Common myeloid progenitor, CD34-positive (primary cell): ENCODE data around the gene HSBP1.

Experiments used
- CTCF ChIA-PET: fragments of 350-600 bp; sonication (Branson Sonifier 250); formaldehyde crosslinking; loops from one replicate; lab custom pipeline; 2021; ENCODE audit warnings: antibody characterized with exemption; lab: Charles Lee
- POLR2A ChIA-PET: fragments of 350-600 bp; sonication (Branson Sonifier 250); formaldehyde crosslinking; loops from one replicate; lab custom pipeline; 2021; ENCODE audit warnings: antibody characterized with exemption; lab: Charles Lee
- DNase-seq, 3 donors: peaks; one replicate each; pipeline versions ENCODE4 v3.0.0 to v3.0.0-alpha.2; 2013
- H3K27ac ChIP-seq, 2 experiments: 1 replicate in 1 of 2; 2 replicates in 1 of 2; pipeline ENCODE4 v1.7.0; 2013; ENCODE audit warnings: inconsistent platforms in 2 of 2, low read length in 2 of 2, mild to moderate bottlenecking in 2 of 2, low read depth in 1 of 2, moderate library complexity in 1 of 2; ENCODE audit not compliant: severe bottlenecking in 2 of 2, insufficient read depth in 1 of 2, poor library complexity in 1 of 2
- H3K27me3 ChIP-seq, 5 experiments: replicated peaks in 2 of 5; 1 replicate in 3 of 5; 2 replicates in 2 of 5; pipeline versions ENCODE4 v1.6.1 to v1.7.0; 2013; ENCODE audit warnings: low read length in 4 of 5, mild to moderate bottlenecking in 2 of 5, moderate library complexity in 2 of 5, inconsistent platforms in 1 of 5; ENCODE audit not compliant: insufficient read depth in 5 of 5, control insufficient read depth in 4 of 5
- H3K36me3 ChIP-seq, 4 experiments: 1 replicate in 2 of 4; 2 replicates in 2 of 4; pipeline versions ENCODE4 v1.6.1 to v1.7.0; 2013; ENCODE audit warnings: low read length in 3 of 4, control low read depth in 1 of 4, mild to moderate bottlenecking in 1 of 4; ENCODE audit not compliant: control insufficient read depth in 4 of 4, insufficient read depth in 4 of 4
- H3K4me1 ChIP-seq, 4 experiments: 1 replicate in 3 of 4; 2 replicates in 1 of 4; pipeline versions ENCODE4 v1.6.1 to v1.7.1; 2013; ENCODE audit warnings: low read length in 3 of 4, mild to moderate bottlenecking in 3 of 4, control low read depth in 1 of 4, inconsistent platforms in 1 of 4, moderate library complexity in 1 of 4; ENCODE audit not compliant: control insufficient read depth in 4 of 4, insufficient read depth in 4 of 4; ENCODE audit errors: control extremely low read depth in 1 of 4
- H3K4me3 ChIP-seq, 7 experiments: 1 replicate in 4 of 7; 2 replicates in 3 of 7; pipeline versions ENCODE4 v1.5.1 to v1.7.0; 2013; ENCODE audit warnings: mild to moderate bottlenecking in 7 of 7, low read length in 6 of 7, moderate library complexity in 6 of 7, inconsistent platforms in 2 of 7, low read depth in 2 of 7, control low read depth in 1 of 7; ENCODE audit not compliant: insufficient read depth in 4 of 7, control insufficient read depth in 1 of 7; ENCODE audit errors: extremely low read depth in 1 of 7
- H3K9me3 ChIP-seq, 5 experiments: 1 replicate in 4 of 5; 2 replicates in 1 of 5; pipeline versions ENCODE4 v1.6.1 to v1.7.1; 2013; ENCODE audit warnings: low read length in 4 of 5, mild to moderate bottlenecking in 2 of 5, inconsistent platforms in 1 of 5, low read depth in 1 of 5, moderate library complexity in 1 of 5; ENCODE audit not compliant: control insufficient read depth in 4 of 5, insufficient read depth in 2 of 5; ENCODE audit errors: control extremely low read depth in 1 of 5
- WGBS: methylation state at CpG from one replicate; pipeline ENCODE4 v1.1.5; 2013; ENCODE audit not compliant: insufficient coverage; 5-methylcytosine and 5-hydroxymethylcytosine counted together

Gene HSBP1

GRCh38 chr16:83803811-83804210 lies 4.0 kb upstream of the HSBP1 start:
- 92% methylated on average over 2 of the region's 3 CpGs for WGBS
- no peaks in the 10 kb centered on the region for H3K9me3 ChIP-seq
- ChIA-PET POLR2A (no interaction called here), CTCF (no interaction called here)
- no peak for DNase-seq
- no peak overlapping the region for H3K27ac ChIP-seq
- no peaks in the 10 kb centered on the region for H3K27me3 ChIP-seq
- H3K4me1 ChIP-seq = peaks cover 11 to 40% (median 27%) of the 10 kb centered on the region in 4 experiments
- H3K4me3 ChIP-seq = no peak overlapping the region
- H3K36me3 ChIP-seq = peaks cover 0 to 2% (median 0%) of the 10 kb centered on the region in 4 experiments

GRCh38 chr16:83804366-83804765 lies 3.4 kb upstream of the HSBP1 start:
- 100% methylated on average over 3 of the region's 5 CpGs for whole genome bisulfite sequencing
- H3K36me3 ChIP-seq = peaks cover 0 to 5% (median 0%) of the 10 kb centered on the region in 4 experiments
- H3K27me3 ChIP-seq = no peaks in the 10 kb centered on the region
- ChIA-PET POLR2A (no interaction called here), CTCF (no interaction called here)
- H3K27ac ChIP-seq = no peak overlapping the region
- H3K4me1 ChIP-seq = peaks cover 12 to 44% (median 31%) of the 10 kb centered on the region in 4 experiments
- no peak for DNase-seq
- no peak overlapping the region for H3K4me3 ChIP-seq
- no peaks in the 10 kb centered on the region for H3K9me3 ChIP-seq

GRCh38 chr16:83806036-83806435 lies 1.7 kb upstream of the HSBP1 start:
- DNase-seq = peak; percentile 38 to 81 (median 73)
- H3K27me3 ChIP-seq = no peaks in the 10 kb centered on the region
- no peak overlapping the region for H3K27ac ChIP-seq
- no peak overlapping the region for H3K4me3 ChIP-seq
- POLR2A ChIA-PET = no interaction called here
- H3K4me1 ChIP-seq = peaks cover 12 to 48% (median 31%) of the 10 kb centered on the region in 4 experiments
- peaks cover 0 to 10% (median 7%) of the 10 kb centered on the region in 4 experiments for H3K36me3 ChIP-seq
- no CpG with 5 or more reads among the region's 5 CpGs for WGBS
- CTCF ChIA-PET = no interaction called here
- H3K9me3 ChIP-seq = no peaks in the 10 kb centered on the region

GRCh38 chr16:83806731-83807130 lies 1.0 kb upstream of the HSBP1 start:
- peak in 2 of 3 donors; percentile 31 to 54 for DNase-seq
- 98% methylated on average over 6 of the region's 6 CpGs for WGBS
- no peaks in the 10 kb centered on the region for H3K9me3 ChIP-seq
- ChIA-PET POLR2A (no interaction called here), CTCF (no interaction called here)
- H3K27me3 ChIP-seq = no peaks in the 10 kb centered on the region
- no peak overlapping the region for H3K4me3 ChIP-seq
- H3K27ac ChIP-seq = no peak overlapping the region
- peaks cover 5 to 15% (median 12%) of the 10 kb centered on the region in 4 experiments for H3K36me3 ChIP-seq
- H3K4me1 ChIP-seq = peaks cover 12 to 48% (median 31%) of the 10 kb centered on the region in 4 experiments

GRCh38 chr16:83807327-83807709 lies 460 bp upstream of the HSBP1 start:
- ChIA-PET CTCF (no interaction called here), POLR2A (no interaction called here)
- Histone ChIP-seq H3K27ac (no peak overlapping the region), H3K4me1 (peaks cover 12 to 44% (median 31%) of the 10 kb centered on the region in 4 experiments), H3K36me3 (peaks cover 5 to 21% (median 16%) of the 10 kb centered on the region in 4 experiments), H3K27me3 (no peaks in the 10 kb centered on the region), H3K4me3 (peak overlapping the region in 4 of 7 experiments; percentile 32 to 91 (median 86)), H3K9me3 (no peaks in the 10 kb centered on the region)
- WGBS = 98% methylated on average over 6 of the region's 8 CpGs
- no peak for DNase-seq

- peak overlapping the region; percentile 81 to 90 for H3K27ac ChIP-seq
- H3K4me1 ChIP-seq = peaks cover 14 to 42% (median 35%) of the 10 kb centered on the region in 4 experiments
- ChIA-PET CTCF (interaction anchor here (1.2 kb wide), 1 partner anchor 280 kb away, joined by 3 read pairs; no protein-coding TSS in a partner anchor), POLR2A (no interaction called here)
- H3K4me3 ChIP-seq = peak overlapping the region; percentile 79 to 93 (median 88)
- no peak for DNase-seq
- H3K9me3 ChIP-seq = no peaks in the 10 kb centered on the region
- peaks cover 11 to 30% (median 26%) of the 10 kb centered on the region in 4 experiments for H3K36me3 ChIP-seq
- no peaks in the 10 kb centered on the region for H3K27me3 ChIP-seq
- WGBS = 36% methylated on average over 11 of the region's 11 CpGs
Measured at GRCh38 chr16:83808573-83809014, 816 bp downstream of the HSBP1 start.

GRCh38 chr16:83809092-83809491 lies 1.3 kb downstream of the HSBP1 start:
- ChIA-PET CTCF (no interaction called here), POLR2A (no interaction called here)
- 96% methylated on average over 10 of the region's 13 CpGs for WGBS
- no peak for DNase-seq
- H3K27me3 ChIP-seq = no peaks in the 10 kb centered on the region
- peak overlapping the region in 6 of 7 experiments; percentile 86 to 93 (median 89) for H3K4me3 ChIP-seq
- H3K4me1 ChIP-seq = peaks cover 19 to 47% (median 36%) of the 10 kb centered on the region in 4 experiments
- H3K9me3 ChIP-seq = no peaks in the 10 kb centered on the region
- peak overlapping the region in 1 of 2 experiments; percentile 90 for H3K27ac ChIP-seq
- peaks cover 11 to 30% (median 26%) of the 10 kb centered on the region in 4 experiments for H3K36me3 ChIP-seq
